Peyer's patch (tissue), 4 donors: ENCODE measurements around the gene CASS4. TPM values are rescaled to one million over a fixed set of nuclear protein-coding genes. Genes with fewer than 3 reads are reported as not detected.

Experiments used
- DNase-seq, 3 donors: peaks; one replicate each; pipeline ENCODE4 v3.0.0-alpha.2; 2017 to 2019
- H3K27ac ChIP-seq, 4 donors: fragments of 200-600 bp; sonication (generic); one replicate each; pipeline ENCODE4 v1.5.1; 2016 to 2019
- H3K27me3 ChIP-seq, 2 donors: fragments of 200-600 bp; sonication (generic); one replicate each; pipeline ENCODE4 v1.5.1; 2019
- H3K36me3 ChIP-seq, 3 donors: fragments of 200-600 bp; sonication (generic); one replicate each; pipeline ENCODE4 v1.5.1; 2016 to 2019
- H3K4me1 ChIP-seq, 4 donors: fragments of 200-600 bp; sonication (generic); one replicate each; pipeline ENCODE4 v1.5.1; 2016 to 2019
- H3K4me3 ChIP-seq, 4 donors: fragments of 200-600 bp; sonication (generic); 1 replicate in 3 of 4; 2 replicates in 1 of 4; pipeline ENCODE4 v1.5.1; 2016 to 2019; ENCODE audit warnings: mild to moderate bottlenecking in 1 of 4
- H3K9me3 ChIP-seq, 4 donors: fragments of 200-600 bp; sonication (generic); one replicate each; pipeline ENCODE4 v1.5.1; 2016 to 2019; ENCODE audit warnings: mild to moderate bottlenecking in 1 of 4
- POLR2A ChIP-seq, 2 donors: fragments of 450-650 bp; IDR thresholded peaks; one replicate each; pipeline ENCODE4 v1.5.1; 2017; ENCODE audit warnings: antibody characterized with exemption in 2 of 2, mild to moderate bottlenecking in 2 of 2, moderate library complexity in 2 of 2
- total RNA-seq, 4 donors: library from RNA; depleted of rRNA; stranded (reverse); fragments of >200 nt; gene quantifications; one replicate each; pipeline ENCODE4 v1.1.0, GENCODE V29; 2016
- TF ChIP-seq, protein P1 (sequence below), 6 experiments: fragments of 450-650 bp in 4 of 6; fragments of 200-600 bp in 2 of 6; sonication (generic) in 1 of 6; IDR thresholded peaks; one replicate each; pipeline ENCODE4 v1.5.1; 2017 to 2019; ENCODE audit warnings: antibody characterized with exemption in 6 of 6, mild to moderate bottlenecking in 3 of 6, moderate library complexity in 1 of 6

CASS4 gene, protein sequence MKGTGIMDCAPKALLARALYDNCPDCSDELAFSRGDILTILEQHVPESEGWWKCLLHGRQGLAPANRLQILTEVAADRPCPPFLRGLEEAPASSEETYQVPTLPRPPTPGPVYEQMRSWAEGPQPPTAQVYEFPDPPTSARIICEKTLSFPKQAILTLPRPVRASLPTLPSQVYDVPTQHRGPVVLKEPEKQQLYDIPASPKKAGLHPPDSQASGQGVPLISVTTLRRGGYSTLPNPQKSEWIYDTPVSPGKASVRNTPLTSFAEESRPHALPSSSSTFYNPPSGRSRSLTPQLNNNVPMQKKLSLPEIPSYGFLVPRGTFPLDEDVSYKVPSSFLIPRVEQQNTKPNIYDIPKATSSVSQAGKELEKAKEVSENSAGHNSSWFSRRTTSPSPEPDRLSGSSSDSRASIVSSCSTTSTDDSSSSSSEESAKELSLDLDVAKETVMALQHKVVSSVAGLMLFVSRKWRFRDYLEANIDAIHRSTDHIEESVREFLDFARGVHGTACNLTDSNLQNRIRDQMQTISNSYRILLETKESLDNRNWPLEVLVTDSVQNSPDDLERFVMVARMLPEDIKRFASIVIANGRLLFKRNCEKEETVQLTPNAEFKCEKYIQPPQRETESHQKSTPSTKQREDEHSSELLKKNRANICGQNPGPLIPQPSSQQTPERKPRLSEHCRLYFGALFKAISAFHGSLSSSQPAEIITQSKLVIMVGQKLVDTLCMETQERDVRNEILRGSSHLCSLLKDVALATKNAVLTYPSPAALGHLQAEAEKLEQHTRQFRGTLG
- 1 to 10 TPM in 2 of 4 donors, under 1 TPM in 2; 0.47 to 3.3 (median 1.2) TPM for total RNA-seq

DNA sequence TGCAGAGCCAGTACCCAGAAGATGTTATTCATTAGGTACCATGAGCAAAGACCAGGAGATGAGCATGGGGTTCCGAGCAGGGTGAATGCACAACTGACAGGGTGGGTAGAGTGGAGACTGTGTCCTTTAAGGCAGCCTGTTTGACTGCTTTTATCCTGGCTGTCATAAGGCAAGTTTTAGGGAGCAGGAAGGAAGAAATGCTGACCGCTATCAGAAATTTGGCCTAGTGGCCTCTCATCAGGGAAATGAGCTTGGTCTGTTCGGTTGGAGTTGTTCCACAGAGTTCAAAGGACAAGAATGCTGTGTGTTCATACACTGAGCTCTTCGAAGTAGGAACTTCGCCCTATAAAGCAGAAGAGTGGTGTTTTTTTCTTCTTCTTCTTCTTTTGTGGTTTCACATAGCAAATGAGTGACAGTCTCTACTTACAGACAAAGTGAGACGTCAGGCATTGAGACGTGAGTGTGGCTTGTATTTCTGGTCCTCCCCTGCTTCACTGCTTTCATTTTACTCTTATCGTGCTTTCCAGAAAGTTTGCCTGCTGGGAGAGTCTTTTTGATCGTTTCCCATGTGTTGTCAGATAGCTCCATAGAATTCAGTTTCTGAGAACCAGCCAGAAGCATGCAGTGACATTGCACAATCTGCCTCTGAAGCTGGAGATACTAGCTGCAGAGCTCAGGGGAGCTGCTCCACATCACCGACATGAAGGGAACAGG is at the start of gene CASS4:
Gene CASS4 (plus strand): TSS at position 502 of the 714 bp plus-strand sequence. CDS start 199 bp downstream, at position 701.
- peak in 1 of 2 donors; percentile 13 for TF ChIP-seq POLR2A (IDR thresholded peaks at IDR 0.05)
- TF ChIP-seq, protein P1, sequence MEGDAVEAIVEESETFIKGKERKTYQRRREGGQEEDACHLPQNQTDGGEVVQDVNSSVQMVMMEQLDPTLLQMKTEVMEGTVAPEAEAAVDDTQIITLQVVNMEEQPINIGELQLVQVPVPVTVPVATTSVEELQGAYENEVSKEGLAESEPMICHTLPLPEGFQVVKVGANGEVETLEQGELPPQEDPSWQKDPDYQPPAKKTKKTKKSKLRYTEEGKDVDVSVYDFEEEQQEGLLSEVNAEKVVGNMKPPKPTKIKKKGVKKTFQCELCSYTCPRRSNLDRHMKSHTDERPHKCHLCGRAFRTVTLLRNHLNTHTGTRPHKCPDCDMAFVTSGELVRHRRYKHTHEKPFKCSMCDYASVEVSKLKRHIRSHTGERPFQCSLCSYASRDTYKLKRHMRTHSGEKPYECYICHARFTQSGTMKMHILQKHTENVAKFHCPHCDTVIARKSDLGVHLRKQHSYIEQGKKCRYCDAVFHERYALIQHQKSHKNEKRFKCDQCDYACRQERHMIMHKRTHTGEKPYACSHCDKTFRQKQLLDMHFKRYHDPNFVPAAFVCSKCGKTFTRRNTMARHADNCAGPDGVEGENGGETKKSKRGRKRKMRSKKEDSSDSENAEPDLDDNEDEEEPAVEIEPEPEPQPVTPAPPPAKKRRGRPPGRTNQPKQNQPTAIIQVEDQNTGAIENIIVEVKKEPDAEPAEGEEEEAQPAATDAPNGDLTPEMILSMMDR (IDR thresholded peaks at IDR 0.05), result peak in 1 of 6 experiments; percentile 19
- Histone ChIP-seq H3K27ac (peak within 1 kb of the TSS; percentile 59 to 80 (median 65)), H3K4me1 (peaks cover 0 to 9% (median 0%) of the 10 kb centered on the region in 4 donors), H3K9me3 (no peaks in the 10 kb centered on the region), H3K27me3 (no peaks in the 10 kb centered on the region), H3K4me3 (peak within 1 kb of the TSS; percentile 14 to 39 (median 19)), H3K36me3 (peaks cover 0 to 13% (median 0%) of the 10 kb centered on the region in 3 donors)
- DNase-seq, result no peak

DNA sequence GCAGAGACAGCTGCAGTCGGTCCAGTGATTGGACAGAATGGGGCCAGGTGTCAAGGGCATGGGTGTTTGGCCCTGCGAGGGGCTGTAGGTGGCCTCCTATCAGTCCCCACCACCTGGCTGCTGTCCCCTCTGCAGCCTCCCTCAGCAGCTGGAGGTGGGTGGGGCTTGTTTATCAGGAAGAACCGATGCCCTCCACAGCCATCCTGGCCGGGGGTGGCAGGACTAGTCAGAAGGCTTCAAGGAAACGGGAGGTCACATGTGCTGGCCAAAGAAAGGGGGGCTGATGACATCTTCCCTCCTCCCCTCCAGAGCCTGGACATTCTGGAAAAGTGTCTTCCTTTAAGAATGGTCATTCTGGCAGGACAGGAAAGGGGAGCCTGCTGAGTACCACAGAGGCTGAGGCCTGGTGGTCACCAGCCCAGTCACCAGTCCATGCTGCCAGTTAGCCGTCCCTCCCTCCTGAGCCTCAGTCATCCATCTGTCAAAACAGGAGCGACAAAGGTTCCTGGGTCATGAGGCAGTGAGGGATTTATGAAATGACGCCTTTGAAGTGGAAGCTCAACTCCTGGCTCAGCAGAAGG is 49.1 kb upstream of the CASS4 start:
- no peaks in the 10 kb centered on the region for H3K9me3 ChIP-seq
- no peak for TF ChIP-seq POLR2A (IDR thresholded peaks at IDR 0.05)
- peaks cover 0 to 18% (median 4%) of the 10 kb centered on the region in 4 donors for H3K4me1 ChIP-seq
- H3K27me3 ChIP-seq, result no peaks in the 10 kb centered on the region
- no peak for DNase-seq
- no peak overlapping the region for H3K27ac ChIP-seq
- H3K4me3 ChIP-seq, result no peak overlapping the region
- peaks cover 0 to 25% (median 0%) of the 10 kb centered on the region in 3 donors for H3K36me3 ChIP-seq

DNA sequence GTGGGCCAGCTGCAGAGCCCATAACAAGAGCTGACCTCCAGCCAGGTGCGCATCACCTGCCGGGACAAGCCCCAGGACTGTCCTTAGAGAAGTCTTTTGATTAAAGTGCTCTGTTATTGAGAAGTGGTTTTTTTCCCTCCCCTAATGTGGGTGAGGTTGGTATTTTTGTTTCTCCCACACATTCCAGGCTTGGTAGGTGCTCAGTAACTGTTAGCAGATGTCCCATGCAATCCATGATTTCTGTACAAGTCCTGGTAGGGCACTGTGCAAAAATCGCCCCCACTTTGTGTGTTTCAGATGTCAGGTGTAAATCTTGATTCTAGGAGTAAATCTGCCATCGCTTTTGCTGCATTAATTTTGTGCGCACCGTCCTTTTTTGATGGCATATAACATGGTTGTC is 48.6 kb upstream of the CASS4 start:
- no peak for DNase-seq
- no peak for TF ChIP-seq POLR2A (IDR thresholded peaks at IDR 0.05)
- TF ChIP-seq, protein P1 (IDR thresholded peaks at IDR 0.05), result no peak
- Histone ChIP-seq H3K27me3 (no peaks in the 10 kb centered on the region), H3K4me3 (no peak overlapping the region), H3K36me3 (peaks cover 0 to 25% (median 0%) of the 10 kb centered on the region in 3 donors), H3K9me3 (no peaks in the 10 kb centered on the region), H3K27ac (no peak overlapping the region), H3K4me1 (peaks cover 0 to 18% (median 4%) of the 10 kb centered on the region in 4 donors)

DNA sequence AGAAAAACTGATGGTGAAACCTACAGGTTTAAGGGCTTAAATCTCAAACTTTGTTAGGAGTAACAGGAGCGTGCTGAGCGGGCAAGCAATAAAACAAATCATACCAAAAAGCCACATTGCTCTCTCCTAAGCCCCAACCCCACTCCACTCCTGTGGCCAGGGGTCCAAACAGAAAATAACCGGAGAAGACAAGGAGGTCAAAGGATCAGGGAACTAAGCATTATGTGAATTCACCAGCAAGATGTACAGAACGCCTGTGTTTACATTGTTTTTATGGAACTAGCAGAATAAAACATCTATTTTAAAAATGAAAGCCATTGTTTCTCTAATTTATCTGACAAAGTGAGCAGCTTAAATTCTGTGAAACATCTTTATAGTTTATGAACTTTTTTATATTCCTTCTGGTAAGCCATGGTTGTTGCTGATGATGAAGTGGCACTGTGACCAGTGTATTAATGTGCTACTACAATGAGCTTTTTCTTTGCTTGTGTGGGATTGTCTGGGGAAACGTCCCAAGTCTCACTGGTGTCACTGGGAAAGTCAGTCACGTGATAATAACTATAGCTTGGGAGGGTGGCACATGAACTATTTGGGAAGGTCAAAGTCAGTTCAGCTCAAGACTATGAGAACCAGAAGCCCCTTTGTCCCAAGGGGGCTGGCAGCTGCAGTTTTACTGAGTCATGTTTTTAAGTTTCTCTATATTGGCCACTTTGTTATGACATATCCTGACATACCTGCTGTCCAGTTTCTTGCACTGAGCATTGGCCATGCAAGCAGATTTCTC is 43.5 kb upstream of the CASS4 start:
- no peak overlapping the region for H3K4me3 ChIP-seq
- no peaks in the 10 kb centered on the region for H3K27me3 ChIP-seq
- H3K9me3 ChIP-seq, result no peaks in the 10 kb centered on the region
- peaks cover 0 to 39% (median 0%) of the 10 kb centered on the region in 3 donors for H3K36me3 ChIP-seq
- TF ChIP-seq, protein P1 (IDR thresholded peaks at IDR 0.05), result no peak
- no peak for TF ChIP-seq POLR2A (IDR thresholded peaks at IDR 0.05)
- no peaks in the 10 kb centered on the region for H3K4me1 ChIP-seq
- H3K27ac ChIP-seq, result no peak overlapping the region
- no peak for DNase-seq

DNA sequence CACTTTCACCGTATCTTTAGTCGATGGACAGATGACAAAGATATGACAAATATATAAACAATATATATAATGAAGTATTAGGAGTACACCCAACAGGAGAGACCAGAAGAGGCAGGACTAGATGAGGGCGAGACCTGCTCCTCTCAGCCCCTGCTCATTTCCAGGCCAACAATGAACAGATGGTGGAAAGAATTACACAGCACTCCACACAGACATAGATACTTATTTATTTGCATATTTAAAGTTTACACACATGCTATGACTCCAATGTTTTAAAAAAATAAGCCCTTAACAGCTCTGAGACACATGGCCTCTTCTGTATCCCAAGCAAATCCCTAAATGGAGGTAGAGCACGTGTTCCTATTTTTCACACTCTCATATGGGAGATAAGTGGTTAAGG is 42.9 kb upstream of the CASS4 start:
- TF ChIP-seq POLR2A (IDR thresholded peaks at IDR 0.05), result no peak
- TF ChIP-seq, protein P1 (IDR thresholded peaks at IDR 0.05), result no peak
- H3K4me1 ChIP-seq, result no peaks in the 10 kb centered on the region
- H3K36me3 ChIP-seq, result peaks cover 0 to 39% (median 0%) of the 10 kb centered on the region in 3 donors
- H3K9me3 ChIP-seq, result no peaks in the 10 kb centered on the region
- H3K4me3 ChIP-seq, result no peak overlapping the region
- no peaks in the 10 kb centered on the region for H3K27me3 ChIP-seq
- H3K27ac ChIP-seq, result no peak overlapping the region
- DNase-seq, result no peak
